Transverse colon (tissue), 4 donors: Measurements from ENCODE around the gene MAPK1IP1L.

Experiments used
- CTCF ChIP-seq, 5 experiments: fragments of 200-600 bp in 3 of 5; fragments of 450-650 bp in 2 of 5; sonication (generic) in 3 of 5; IDR thresholded peaks; 1 replicate in 2 of 5; 2 replicates in 3 of 5; pipeline ENCODE4 v1.5.1; 2016 to 2017; ENCODE audit warnings: antibody characterized with exemption in 5 of 5, inconsistent platforms in 3 of 5, mild to moderate bottlenecking in 2 of 5, moderate library complexity in 1 of 5
- EP300 ChIP-seq: sonication (generic); formaldehyde crosslinking; IDR thresholded peaks from one replicate; pipeline ENCODE4 v1.6.1; 2017; ENCODE audit warnings: antibody characterized with exemption, low read depth
- POLR2A ChIP-seq: fragments of 450-650 bp; IDR thresholded peaks from one replicate; pipeline ENCODE4 v1.6.1; 2016; ENCODE audit warnings: antibody characterized with exemption, mild to moderate bottlenecking, moderate library complexity
- POLR2AphosphoS5 ChIP-seq, 3 donors: sonication (generic); formaldehyde crosslinking; IDR thresholded peaks; one replicate each; pipeline ENCODE4 v1.6.1; 2016; ENCODE audit warnings: antibody characterized with exemption in 3 of 3

DNA sequence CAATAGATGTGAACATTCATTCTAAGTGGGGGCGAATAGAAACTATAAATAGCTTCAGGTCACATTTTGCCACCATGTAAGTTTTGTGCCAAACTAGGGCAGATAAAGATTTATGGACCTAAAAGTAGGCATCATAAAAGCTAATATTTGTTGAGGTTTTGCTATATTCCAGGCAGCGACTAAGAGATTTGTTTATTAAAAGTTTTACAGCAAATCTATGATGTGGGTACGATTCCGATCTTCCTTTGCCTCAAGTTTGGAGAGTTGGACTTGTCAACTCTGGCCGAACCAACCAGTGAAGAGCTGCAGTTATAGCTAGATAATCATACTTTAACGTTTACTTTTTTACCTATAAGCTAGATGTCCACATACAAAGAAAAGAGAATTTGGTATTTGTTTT is 1.6 kb downstream of the MAPK1IP1L start:
- TF ChIP-seq CTCF (IDR thresholded peaks at IDR 0.05) (no peak), EP300 (no peak), POLR2A (no peak), POLR2AphosphoS5 (IDR thresholded peaks at IDR 0.05) (no peak)
